Neural progenitor cell (in vitro differentiated cells): ENCODE measurements around the gene B3GAT1. TPM values are rescaled to one million over a fixed set of nuclear protein-coding genes. Genes with fewer than 3 reads are reported as not detected.

Experiments
- DNase-seq: peaks from one replicate; pipeline ENCODE4 v3.0.0-alpha.2; 2016; ENCODE audit warnings: low spot score
- H2AFZ ChIP-seq: fragments of 200-600 bp; sonication (generic); replicated peaks from 2 replicates; pipeline ENCODE4 v1.6.1; 2016; ENCODE audit warnings: antibody characterized with exemption
- H3F3A ChIP-seq: fragments of 200-600 bp; sonication (generic); 2 replicates; pipeline ENCODE4 v1.6.1; 2016; ENCODE audit warnings: antibody characterized with exemption, low read depth
- H3K27ac ChIP-seq: fragments of 200-600 bp; sonication (generic); 2 replicates; pipeline ENCODE4 v1.5.1; 2016; ENCODE audit warnings: mild to moderate bottlenecking
- H3K27me3 ChIP-seq: fragments of 200-600 bp; sonication (generic); 2 replicates; pipeline ENCODE4 v1.6.1; 2016; ENCODE audit warnings: mild to moderate bottlenecking, moderate library complexity
- H3K36me3 ChIP-seq: fragments of 200-600 bp; sonication (generic); 2 replicates; pipeline ENCODE4 v1.5.1; 2016
- H3K4me1 ChIP-seq: fragments of 200-600 bp; sonication (generic); 2 replicates; pipeline ENCODE4 v1.6.1; 2016; ENCODE audit warnings: mixed run types
- H3K4me2 ChIP-seq: fragments of 200-600 bp; sonication (generic); 2 replicates; pipeline ENCODE4 v1.6.1; 2016
- H3K4me3 ChIP-seq: fragments of 200-600 bp; sonication (generic); 2 replicates; pipeline ENCODE4 v1.5.1; 2016
- H3K79me2 ChIP-seq: fragments of 200-600 bp; sonication (generic); 2 replicates; pipeline ENCODE4 v1.6.1; 2016; ENCODE audit warnings: low read depth
- H3K9ac ChIP-seq: fragments of 200-600 bp; sonication (generic); 2 replicates; pipeline ENCODE4 v1.6.1; 2016
- H3K9me3 ChIP-seq: fragments of 200-600 bp; sonication (generic); 2 replicates; pipeline ENCODE4 v1.5.1; 2016; ENCODE audit warnings: low read depth
- H4K20me1 ChIP-seq: fragments of 200-600 bp; sonication (generic); 2 replicates; pipeline ENCODE4 v1.6.1; 2016; ENCODE audit warnings: low read depth
- H3K27ac Mint-ChIP-seq: 3 replicates; pipeline ENCODE4 v1.8.0; 2021; ENCODE audit warnings: mixed read lengths
- H3K27me3 Mint-ChIP-seq: 2 replicates; pipeline ENCODE4 v1.8.0; 2022; ENCODE audit warnings: low read depth, mild to moderate bottlenecking, inconsistent platforms, moderate library complexity, mixed read lengths; ENCODE audit not compliant: insufficient read depth
- H3K36me3 Mint-ChIP-seq: 3 replicates; pipeline ENCODE4 v1.8.0; 2021; ENCODE audit warnings: mixed read lengths
- H3K4me1 Mint-ChIP-seq: 3 replicates; pipeline ENCODE4 v1.8.0; 2021; ENCODE audit warnings: mixed read lengths
- H3K4me3 Mint-ChIP-seq: 3 replicates; pipeline ENCODE4 v1.8.0; 2021; ENCODE audit warnings: mild to moderate bottlenecking, moderate library complexity, mixed read lengths
- H3K9me3 Mint-ChIP-seq: 3 replicates; pipeline ENCODE4 v1.8.0; 2020; ENCODE audit warnings: mixed read lengths
- CTCF ChIP-seq: fragments of 200-600 bp; sonication (generic); IDR thresholded peaks from 2 replicates; pipeline ENCODE4 v1.5.1; 2017; ENCODE audit warnings: antibody characterized with exemption, mild to moderate bottlenecking
- EZH2 ChIP-seq: fragments of 200-600 bp; sonication (generic); IDR thresholded peaks from 2 replicates; pipeline ENCODE4 v1.6.1; 2017; ENCODE audit warnings: antibody characterized with exemption, mild to moderate bottlenecking, moderate library complexity
- EZH2phosphoT487 ChIP-seq: fragments of 200-600 bp; sonication (generic); IDR thresholded peaks from 2 replicates; pipeline ENCODE4 v1.6.1; 2017; ENCODE audit warnings: antibody characterized with exemption
- total RNA-seq: library from RNA; depleted of rRNA; stranded (reverse); fragments of >200 nt; gene quantifications from 2 replicates; pipeline ENCODE4 v1.2.3, GENCODE V29; 2015; ENCODE audit warnings: low replicate concordance

The B3GAT1 gene
- total RNA-seq, 1 donor from 2014 or later, result 11.0 TPM

- H3K27ac Mint-ChIP-seq, result no peak overlapping the region
- no peak overlapping the region for H3K4me2 ChIP-seq
- H2AFZ ChIP-seq, result no peak overlapping the region
- TF ChIP-seq CTCF (no peak), EZH2phosphoT487 (no peak), EZH2 (no peak)
- no peak for DNase-seq
- H3K4me3 Mint-ChIP-seq, result no peak overlapping the region
- H3K27me3 ChIP-seq, result no peaks in the 10 kb centered on the region
- no peak overlapping the region for H3K27ac ChIP-seq
- no peaks in the 10 kb centered on the region for H3K4me1 Mint-ChIP-seq
- no peaks in the 10 kb centered on the region for H3K79me2 ChIP-seq
- no peak overlapping the region for H3K9ac ChIP-seq
- H3K4me3 ChIP-seq, result no peak overlapping the region
- H3K4me1 ChIP-seq, result no peaks in the 10 kb centered on the region
- H3K36me3 Mint-ChIP-seq, result peaks cover 11% of the 10 kb centered on the region
- no peaks in the 10 kb centered on the region for H3F3A ChIP-seq
- H4K20me1 ChIP-seq, result no peaks in the 10 kb centered on the region
- H3K9me3 Mint-ChIP-seq, result no peaks in the 10 kb centered on the region
- no peaks in the 10 kb centered on the region for H3K36me3 ChIP-seq
- no peaks in the 10 kb centered on the region for H3K9me3 ChIP-seq
- H3K27me3 Mint-ChIP-seq, result peaks cover 9% of the 10 kb centered on the region
These were observed 40.4 kb downstream of the B3GAT1 start for GRCh38 chr11:134371436-134372185.

- Mint-ChIP-seq H3K27ac (no peak overlapping the region), H3K27me3 (peaks cover 9% of the 10 kb centered on the region), H3K4me3 (no peak overlapping the region), H3K9me3 (no peaks in the 10 kb centered on the region), H3K36me3 (peaks cover 11% of the 10 kb centered on the region), H3K4me1 (no peaks in the 10 kb centered on the region)
- Histone ChIP-seq H3K27me3 (no peaks in the 10 kb centered on the region), H3K4me1 (no peaks in the 10 kb centered on the region), H2AFZ (no peak overlapping the region), H3K27ac (no peak overlapping the region), H3K4me3 (no peak overlapping the region), H3K79me2 (no peaks in the 10 kb centered on the region), H3K36me3 (no peaks in the 10 kb centered on the region), H4K20me1 (no peaks in the 10 kb centered on the region), H3K9me3 (no peaks in the 10 kb centered on the region), H3K4me2 (no peak overlapping the region), H3F3A (no peaks in the 10 kb centered on the region), H3K9ac (no peak overlapping the region)
- no peak for TF ChIP-seq EZH2phosphoT487
- TF ChIP-seq EZH2, result no peak
- no peak for TF ChIP-seq CTCF
- no peak for DNase-seq
These were observed 41.3 kb downstream of the B3GAT1 start for GRCh38 chr11:134370526-134371435.

- peak overlapping the region; percentile 53 for H3K27ac Mint-ChIP-seq
These were observed 42.2 kb downstream of the B3GAT1 start for GRCh38 chr11:134369656-134370525.

More at GRCh38 chr11:134369656-134370525, 42.2 kb downstream of the B3GAT1 start:
- H3F3A ChIP-seq, result no peaks in the 10 kb centered on the region
- no peaks in the 10 kb centered on the region for H3K4me1 Mint-ChIP-seq
- no peaks in the 10 kb centered on the region for H3K9me3 Mint-ChIP-seq
- no peak overlapping the region for H2AFZ ChIP-seq
- peaks cover 11% of the 10 kb centered on the region for H3K36me3 Mint-ChIP-seq
- H3K27ac ChIP-seq, result no peak overlapping the region
- H3K27me3 Mint-ChIP-seq, result peaks cover 9% of the 10 kb centered on the region
- H3K4me3 Mint-ChIP-seq, result no peak overlapping the region
- H3K4me1 ChIP-seq, result no peaks in the 10 kb centered on the region
- H3K4me2 ChIP-seq, result no peak overlapping the region
- H3K9ac ChIP-seq, result no peak overlapping the region
- DNase-seq, result no peak
- TF ChIP-seq EZH2phosphoT487 (no peak), CTCF (no peak)
- no peak overlapping the region for H3K4me3 ChIP-seq
- no peaks in the 10 kb centered on the region for H3K9me3 ChIP-seq
- H4K20me1 ChIP-seq, result no peaks in the 10 kb centered on the region
- no peaks in the 10 kb centered on the region for H3K27me3 ChIP-seq
- H3K79me2 ChIP-seq, result no peaks in the 10 kb centered on the region
- no peaks in the 10 kb centered on the region for H3K36me3 ChIP-seq
